ENCODE results near the gene ABAT. TPM values are rescaled to one million over a fixed set of nuclear protein-coding genes. Genes with fewer than 3 reads are reported as not detected.

ABAT gene
- total RNA-seq, 1 experiment from 2014 or later, result 4.7 TPM

DNA sequence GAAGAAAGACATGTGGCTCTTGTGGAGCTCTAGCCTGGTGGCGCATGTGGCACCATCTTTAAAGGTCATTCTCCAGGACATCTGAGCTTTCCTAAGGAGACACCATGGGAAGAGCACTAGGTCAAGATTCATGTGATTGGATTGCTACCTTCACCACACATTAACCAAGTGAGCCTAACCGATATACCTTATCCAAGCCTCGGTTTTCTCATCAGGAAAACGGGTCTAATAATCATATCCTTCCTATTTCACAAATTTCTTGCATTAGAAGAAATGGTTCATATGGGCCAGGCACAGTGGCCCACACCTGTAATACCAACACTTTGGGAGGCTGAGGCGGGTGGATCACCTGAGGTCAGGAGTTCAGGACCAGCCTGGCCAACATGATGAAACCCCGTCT lies 64.7 kb downstream of the ABAT start:
- intact Hi-C loops (cut with micrococcal nuclease), result no loop called here

More for the DNA sequence above, 64.7 kb downstream of the ABAT start:
- H3K27ac ChIP-seq (ENCODE audit: low read depth, low read length), result no peak overlapping the region
- no peaks in the 10 kb centered on the region for H3K9me2 ChIP-seq (ENCODE audit: insufficient read depth)
- H3K36me3 ChIP-seq (ENCODE audit: control insufficient read depth in 1 of 2, insufficient read depth in 2 of 2, low read length in 2 of 2), result no peaks in the 10 kb centered on the region
- POLR2A ChIA-PET, result no interaction called here
- CTCF ChIA-PET, result no interaction called here
- no peak for ATAC-seq
- no peak overlapping the region for H3K4me2 ChIP-seq (ENCODE audit: low read length)
- DNase-seq (ENCODE audit: low read depth, low spot score), result no peak
- H4K20me1 ChIP-seq (ENCODE audit: insufficient read depth), result no peaks in the 10 kb centered on the region
- no TSS peak for BruUV-seq (replicated peaks)
- H2AFZ ChIP-seq (ENCODE audit: low read depth, low read length, poor library complexity, severe bottlenecking), result no peak overlapping the region
- no peaks in the 10 kb centered on the region for H3K27me3 ChIP-seq (ENCODE audit: insufficient read depth, low read length)
- RAD21 ChIA-PET (ENCODE audit: low non-redundant PET in 1 of 2, low total read pairs in 2 of 2, uncharacterized antibody in 2 of 2, unreplicated experiment in 2 of 2), result no interaction called here
- no peaks in the 10 kb centered on the region for H3K9me3 ChIP-seq (ENCODE audit: control insufficient read depth in 1 of 2, insufficient read depth in 1 of 2, low read depth in 1 of 2, low read length in 2 of 2)
- no peak for TF ChIP-seq SRF (IDR thresholded peaks at IDR 0.05; ENCODE audit: low read depth)
- TF ChIP-seq CEBPB (IDR thresholded peaks at IDR 0.05; ENCODE audit: low read depth), result no peak
- TF ChIP-seq, protein P1, sequence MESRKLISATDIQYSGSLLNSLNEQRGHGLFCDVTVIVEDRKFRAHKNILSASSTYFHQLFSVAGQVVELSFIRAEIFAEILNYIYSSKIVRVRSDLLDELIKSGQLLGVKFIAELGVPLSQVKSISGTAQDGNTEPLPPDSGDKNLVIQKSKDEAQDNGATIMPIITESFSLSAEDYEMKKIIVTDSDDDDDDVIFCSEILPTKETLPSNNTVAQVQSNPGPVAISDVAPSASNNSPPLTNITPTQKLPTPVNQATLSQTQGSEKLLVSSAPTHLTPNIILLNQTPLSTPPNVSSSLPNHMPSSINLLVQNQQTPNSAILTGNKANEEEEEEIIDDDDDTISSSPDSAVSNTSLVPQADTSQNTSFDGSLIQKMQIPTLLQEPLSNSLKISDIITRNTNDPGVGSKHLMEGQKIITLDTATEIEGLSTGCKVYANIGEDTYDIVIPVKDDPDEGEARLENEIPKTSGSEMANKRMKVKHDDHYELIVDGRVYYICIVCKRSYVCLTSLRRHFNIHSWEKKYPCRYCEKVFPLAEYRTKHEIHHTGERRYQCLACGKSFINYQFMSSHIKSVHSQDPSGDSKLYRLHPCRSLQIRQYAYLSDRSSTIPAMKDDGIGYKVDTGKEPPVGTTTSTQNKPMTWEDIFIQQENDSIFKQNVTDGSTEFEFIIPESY (IDR thresholded peaks at IDR 0.05; ENCODE audit: extremely low read depth, insufficient replicate concordance, low read length), result no peak
- TF ChIP-seq, protein P2, sequence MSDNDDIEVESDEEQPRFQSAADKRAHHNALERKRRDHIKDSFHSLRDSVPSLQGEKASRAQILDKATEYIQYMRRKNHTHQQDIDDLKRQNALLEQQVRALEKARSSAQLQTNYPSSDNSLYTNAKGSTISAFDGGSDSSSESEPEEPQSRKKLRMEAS (IDR thresholded peaks at IDR 0.05), result no peak
- no peak for TF ChIP-seq SP1 (IDR thresholded peaks at IDR 0.05; ENCODE audit: low read depth)
- no peak for TF ChIP-seq ELF1 (IDR thresholded peaks at IDR 0.05; ENCODE audit: borderline replicate concordance, low read depth)
- no peak for TF ChIP-seq JUND (IDR thresholded peaks at IDR 0.05)
- no peak for TF ChIP-seq FOSL1 (IDR thresholded peaks at IDR 0.05; ENCODE audit: low read depth)
- TF ChIP-seq POLR2A (IDR thresholded peaks at IDR 0.05; ENCODE audit: borderline replicate concordance, extremely low read depth, insufficient read depth, insufficient read length), result no peak
- TF ChIP-seq ZFX (IDR thresholded peaks at IDR 0.05), result no peak
- no peak for TF ChIP-seq EZH2phosphoT487 (IDR thresholded peaks at IDR 0.05; ENCODE audit: borderline replicate concordance)
- no peak for TF ChIP-seq CBX3 (IDR thresholded peaks at IDR 0.05; ENCODE audit: low read depth)
- TF ChIP-seq RAD21 (IDR thresholded peaks at IDR 0.05; ENCODE audit: low read depth), result no peak
- TF ChIP-seq ZNF274 (IDR thresholded peaks at IDR 0.05; ENCODE audit: low read depth, low read length), result no peak
- no peak for TF ChIP-seq TCF7L2 (IDR thresholded peaks at IDR 0.05; ENCODE audit: borderline replicate concordance, extremely low read depth, insufficient read depth, insufficient read length)
- TF ChIP-seq YY1 (IDR thresholded peaks at IDR 0.05; ENCODE audit: extremely low read depth, insufficient replicate concordance, low read depth, low read length), result no peak
- H3K79me2 ChIP-seq (ENCODE audit: insufficient read depth, low read length), result no peaks in the 10 kb centered on the region
- H3K9ac ChIP-seq (ENCODE audit: low read length), result no peak overlapping the region
- H3K4me1 ChIP-seq (ENCODE audit: control insufficient read depth in 1 of 2, insufficient read depth in 2 of 2, low read length in 2 of 2), result no peaks in the 10 kb centered on the region
- no peak overlapping the region for H3K4me3 ChIP-seq (replicated peaks in 1 of 2; ENCODE audit: low read depth in 1 of 2, low read length in 2 of 2)
